ENCODE results near the gene LGR6.
"Not testable (repeated sequence)": the region's sequence is repeated elsewhere in the genome, so short reads cannot be mapped to it uniquely, and the experiment has no call there.

The LGR6 gene

GRCh38 chr1:202223121-202223860 lies 29.7 kb downstream of the LGR6 start:
- DNase-seq (ENCODE audit: low read depth), result no peak

GRCh38 chr1:202224453-202224852 lies 30.9 kb downstream of the LGR6 start:
- DNase-seq (ENCODE audit: low read depth), result no peak

GRCh38 chr1:202225131-202225530 lies 31.5 kb downstream of the LGR6 start:
- no peak for DNase-seq (ENCODE audit: low read depth)

GRCh38 chr1:202227053-202227672 lies 33.6 kb downstream of the LGR6 start:
- DNase-seq (ENCODE audit: low read depth), result no peak

GRCh38 chr1:202227997-202228401 lies 34.4 kb downstream of the LGR6 start:
- DNase-seq (ENCODE audit: low read depth), result no peak

GRCh38 chr1:202228484-202229122 lies 35.0 kb downstream of the LGR6 start:
- DNase-seq (ENCODE audit: low read depth), result no peak

GRCh38 chr1:202229376-202229775 lies 35.8 kb downstream of the LGR6 start:
- no peak for DNase-seq (ENCODE audit: low read depth)

- no peak for DNase-seq (ENCODE audit: low read depth)
These were observed 36.7 kb downstream of the LGR6 start for GRCh38 chr1:202230061-202230938.

GRCh38 chr1:202230939-202231645 lies 37.5 kb downstream of the LGR6 start:
- DNase-seq (ENCODE audit: low read depth), result no peak

GRCh38 chr1:202233171-202233570 lies 39.6 kb downstream of the LGR6 start:
- DNase-seq (ENCODE audit: low read depth), result no peak

GRCh38 chr1:202233804-202234203 lies 40.2 kb downstream of the LGR6 start:
- DNase-seq (ENCODE audit: low read depth), result no peak

- no peak for DNase-seq (ENCODE audit: low read depth)
These were observed 40.9 kb downstream of the LGR6 start for GRCh38 chr1:202234331-202235002.

- DNase-seq (ENCODE audit: low read depth), result no peak
These were observed 41.5 kb downstream of the LGR6 start for GRCh38 chr1:202235003-202235660.

- peak; percentile 49 for DNase-seq (ENCODE audit: low read depth)
These were observed 42.5 kb downstream of the LGR6 start for GRCh38 chr1:202235856-202236837.

GRCh38 chr1:202237052-202237451 lies 43.5 kb downstream of the LGR6 start:
- DNase-seq (ENCODE audit: low read depth), result no peak

- no peak for DNase-seq (ENCODE audit: low read depth)
These were observed 45.3 kb downstream of the LGR6 start for GRCh38 chr1:202238914-202239313.

GRCh38 chr1:202240226-202240625 lies 46.6 kb downstream of the LGR6 start:
- not testable (repeated sequence) for DNase-seq (ENCODE audit: low read depth)

GRCh38 chr1:202240956-202241355 lies 47.4 kb downstream of the LGR6 start:
- no peak for DNase-seq (ENCODE audit: low read depth)

- DNase-seq (ENCODE audit: low read depth), result no peak
These were observed 47.9 kb downstream of the LGR6 start for GRCh38 chr1:202241376-202242079.

Data from stimulated activated CD8-positive, alpha-beta memory T cell treated with anti-CD3 and anti-CD28 coated beads, Interleukin-4, amount 100 ng/mL, for 24 hours (primary cell).